Activated T-cell treated with anti-CD3 and anti-CD28 coated beads, Interleukin-2, amount 50 U/mL, for 24 hours (primary cell): ENCODE results near the gene WDFY4.

Experiments used
- DNase-seq: peaks from one replicate; pipeline ENCODE4 v3.0.0-alpha.2; 2020
- H3K27ac Mint-ChIP-seq: 2 replicates; pipeline ENCODE4 v1.8.0; 2020; ENCODE audit warnings: mild to moderate bottlenecking, mixed read lengths
- H3K27me3 Mint-ChIP-seq: 2 replicates; pipeline ENCODE4 v1.8.0; 2020; ENCODE audit warnings: mixed read lengths
- H3K36me3 Mint-ChIP-seq: 2 replicates; pipeline ENCODE4 v1.8.0; 2020; ENCODE audit warnings: low read depth, mixed read lengths
- H3K4me1 Mint-ChIP-seq: 2 replicates; pipeline ENCODE4 v1.8.0; 2020; ENCODE audit warnings: low read depth, mixed read lengths
- H3K4me3 Mint-ChIP-seq: 2 replicates; pipeline ENCODE4 v1.8.0; 2020; ENCODE audit warnings: mild to moderate bottlenecking, moderate library complexity, mixed read lengths
- H3K9me3 Mint-ChIP-seq: 2 replicates; pipeline ENCODE4 v1.8.0; 2020; ENCODE audit warnings: mixed read lengths

WDFY4 gene

GRCh38 chr10:48769706-48770435 lies 85.2 kb downstream of the WDFY4 start:
- Mint-ChIP-seq H3K4me3 (no peak overlapping the region), H3K27ac (no peak overlapping the region), H3K27me3 (no peaks in the 10 kb centered on the region), H3K9me3 (no peaks in the 10 kb centered on the region), H3K4me1 (no peaks in the 10 kb centered on the region), H3K36me3 (no peaks in the 10 kb centered on the region)
- no peak for DNase-seq

- Mint-ChIP-seq H3K4me1 (no peaks in the 10 kb centered on the region), H3K27ac (no peak overlapping the region), H3K36me3 (no peaks in the 10 kb centered on the region), H3K9me3 (no peaks in the 10 kb centered on the region), H3K27me3 (no peaks in the 10 kb centered on the region), H3K4me3 (no peak overlapping the region)
- DNase-seq, result no peak
Observed at GRCh38 chr10:48770561-48771089, 86.0 kb downstream of the WDFY4 start.

DNA sequence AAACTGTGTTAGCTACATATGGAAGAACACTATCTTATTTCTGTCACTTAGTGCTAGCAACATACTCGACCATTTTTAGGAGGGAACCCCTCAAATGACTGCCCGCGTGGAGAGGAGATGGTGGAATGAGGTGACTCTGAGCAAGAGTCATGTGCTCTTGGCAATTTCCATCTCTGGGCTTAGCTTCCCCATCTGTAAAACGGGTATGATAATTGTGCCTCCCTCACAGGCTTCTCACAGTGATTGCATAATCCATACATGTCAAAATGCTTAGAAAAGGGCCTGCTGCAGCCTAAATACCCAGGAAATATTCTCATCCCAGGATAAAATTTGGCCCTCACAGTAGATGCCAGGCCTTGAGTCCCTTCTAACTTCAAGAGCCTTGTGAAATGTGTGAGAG lies 86.6 kb downstream of the WDFY4 start:
- H3K36me3 Mint-ChIP-seq, result no peaks in the 10 kb centered on the region
- no peaks in the 10 kb centered on the region for H3K9me3 Mint-ChIP-seq
- H3K27ac Mint-ChIP-seq, result no peak overlapping the region
- no peaks in the 10 kb centered on the region for H3K27me3 Mint-ChIP-seq
- no peak overlapping the region for H3K4me3 Mint-ChIP-seq
- no peaks in the 10 kb centered on the region for H3K4me1 Mint-ChIP-seq
- DNase-seq, result no peak

GRCh38 chr10:48772059-48772458 lies 87.4 kb downstream of the WDFY4 start:
- H3K4me1 Mint-ChIP-seq, result no peaks in the 10 kb centered on the region
- H3K4me3 Mint-ChIP-seq, result no peak overlapping the region
- H3K9me3 Mint-ChIP-seq, result no peaks in the 10 kb centered on the region
- no peak overlapping the region for H3K27ac Mint-ChIP-seq
- no peaks in the 10 kb centered on the region for H3K27me3 Mint-ChIP-seq
- no peak for DNase-seq
- no peaks in the 10 kb centered on the region for H3K36me3 Mint-ChIP-seq

GRCh38 chr10:48773580-48773979 lies 88.9 kb downstream of the WDFY4 start:
- Mint-ChIP-seq H3K36me3 (no peaks in the 10 kb centered on the region), H3K27me3 (no peaks in the 10 kb centered on the region), H3K9me3 (no peaks in the 10 kb centered on the region), H3K4me1 (no peaks in the 10 kb centered on the region), H3K27ac (no peak overlapping the region), H3K4me3 (no peak overlapping the region)
- no peak for DNase-seq

DNA sequence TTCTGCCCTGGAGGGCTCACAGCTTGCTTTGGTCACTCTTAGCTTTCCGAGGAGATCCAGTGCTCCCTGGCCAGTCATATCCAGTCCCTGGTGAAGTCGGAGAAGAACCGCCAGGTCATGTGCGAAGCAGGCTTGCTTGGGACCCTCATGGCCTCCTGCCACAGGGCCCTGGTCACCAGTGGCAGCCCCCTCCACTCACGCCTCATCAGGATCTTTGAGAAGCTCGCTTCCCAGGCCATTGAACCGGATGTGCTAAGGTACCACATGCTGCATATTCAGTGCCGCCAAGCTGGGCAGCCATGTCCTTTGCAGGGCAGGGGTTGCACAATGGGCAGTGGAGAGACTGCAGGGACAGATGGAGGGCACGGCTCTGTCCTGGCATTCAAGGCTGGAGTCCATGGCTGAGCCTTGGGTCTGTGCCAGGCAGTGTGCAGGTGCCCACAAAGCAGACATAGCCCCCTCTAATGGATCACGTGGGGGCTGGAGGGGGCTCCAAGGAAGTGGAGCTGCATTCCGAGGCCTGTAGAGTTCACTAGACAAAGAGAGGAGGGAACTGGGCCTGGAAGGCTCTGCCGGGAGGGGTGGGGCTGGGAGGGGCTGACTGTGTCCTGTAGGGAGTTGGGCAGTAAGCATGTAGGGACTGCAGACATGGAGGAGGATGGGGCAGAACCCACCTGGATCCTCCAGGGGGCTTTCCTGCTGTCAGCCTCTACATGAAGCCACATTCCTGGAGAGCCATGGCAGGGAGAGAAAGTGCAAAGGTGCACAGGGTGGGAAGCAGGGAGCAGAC lies 89.9 kb downstream of the WDFY4 start:
- H3K36me3 Mint-ChIP-seq, result no peaks in the 10 kb centered on the region
- no peaks in the 10 kb centered on the region for H3K27me3 Mint-ChIP-seq
- no peak for DNase-seq
- no peaks in the 10 kb centered on the region for H3K9me3 Mint-ChIP-seq
- no peak overlapping the region for H3K4me3 Mint-ChIP-seq
- H3K27ac Mint-ChIP-seq, result no peak overlapping the region
- no peaks in the 10 kb centered on the region for H3K4me1 Mint-ChIP-seq

GRCh38 chr10:48775206-48775517 lies 90.5 kb downstream of the WDFY4 start:
- no peak overlapping the region for H3K27ac Mint-ChIP-seq
- H3K27me3 Mint-ChIP-seq, result no peaks in the 10 kb centered on the region
- H3K36me3 Mint-ChIP-seq, result no peaks in the 10 kb centered on the region
- no peak for DNase-seq
- no peaks in the 10 kb centered on the region for H3K4me1 Mint-ChIP-seq
- H3K4me3 Mint-ChIP-seq, result no peak overlapping the region
- H3K9me3 Mint-ChIP-seq, result no peaks in the 10 kb centered on the region

DNA sequence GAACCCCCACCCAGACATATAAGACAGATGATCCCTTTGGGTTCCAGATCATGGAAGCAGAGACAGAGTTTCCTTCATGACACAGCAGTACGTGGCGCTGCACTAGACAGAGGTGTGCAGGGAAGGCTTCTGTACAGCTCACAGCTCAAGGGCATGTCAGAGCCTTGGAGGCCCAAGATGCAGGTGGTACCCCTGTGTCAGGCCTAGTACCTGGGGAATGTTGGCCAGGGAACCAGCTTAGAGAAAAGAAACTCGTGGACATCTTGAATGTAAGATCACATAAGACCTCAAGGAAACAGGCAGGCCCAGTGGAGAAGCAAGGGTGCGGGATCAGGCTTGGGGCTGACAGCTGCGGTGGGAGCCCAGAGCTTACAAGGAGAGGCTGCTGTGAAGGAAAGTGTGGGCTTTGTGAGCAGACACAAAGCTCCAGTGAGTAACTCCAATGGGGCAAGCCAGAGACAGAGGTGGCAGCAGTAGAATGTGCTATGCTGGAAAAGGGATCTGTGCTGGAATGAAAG lies 91.4 kb downstream of the WDFY4 start:
- Mint-ChIP-seq H3K36me3 (no peaks in the 10 kb centered on the region), H3K9me3 (no peaks in the 10 kb centered on the region), H3K27me3 (no peaks in the 10 kb centered on the region), H3K27ac (no peak overlapping the region), H3K4me3 (no peak overlapping the region), H3K4me1 (no peaks in the 10 kb centered on the region)
- no peak for DNase-seq

DNA sequence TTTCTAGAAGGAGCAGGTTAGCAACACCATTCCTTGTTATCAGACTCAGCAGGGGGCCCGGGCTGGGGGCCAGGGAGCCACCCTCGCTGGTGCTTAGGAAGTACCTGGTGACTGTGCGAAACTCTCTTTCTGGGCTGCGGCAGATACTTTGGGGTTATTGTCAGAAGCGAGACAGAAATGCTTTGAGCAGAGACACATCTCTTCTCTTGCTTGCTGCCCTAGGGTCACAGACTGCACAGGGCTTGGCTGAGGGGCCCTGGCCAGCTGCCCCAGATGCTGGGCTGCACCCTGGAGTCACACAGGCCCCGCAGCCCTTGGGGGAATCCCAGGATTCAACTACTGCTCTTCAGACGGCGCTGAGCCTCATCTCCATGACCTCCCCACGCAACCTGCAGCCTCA lies 91.9 kb downstream of the WDFY4 start:
- Mint-ChIP-seq H3K27ac (no peak overlapping the region), H3K4me1 (no peaks in the 10 kb centered on the region), H3K36me3 (no peaks in the 10 kb centered on the region), H3K4me3 (no peak overlapping the region), H3K9me3 (no peaks in the 10 kb centered on the region), H3K27me3 (no peaks in the 10 kb centered on the region)
- DNase-seq, result no peak

DNA sequence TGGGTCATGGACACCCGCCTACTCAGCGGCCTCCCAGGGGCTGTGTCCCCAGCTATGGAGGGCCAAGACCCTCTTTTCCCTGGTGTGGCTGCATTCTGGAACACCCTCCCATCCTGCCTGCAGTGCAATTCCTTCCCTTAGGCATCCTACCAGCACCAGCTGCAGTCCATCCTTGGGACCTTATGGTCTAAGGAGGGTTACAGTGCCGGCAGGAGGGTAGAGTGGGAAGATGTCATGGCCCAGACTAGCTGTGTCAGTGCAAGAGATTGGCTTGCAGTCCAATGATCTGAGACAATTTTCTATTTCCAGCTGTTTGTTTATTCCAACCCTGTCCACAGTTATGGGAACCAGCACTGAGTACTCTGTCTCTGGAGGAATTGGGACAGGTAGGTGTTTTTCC lies 92.4 kb downstream of the WDFY4 start:
- Mint-ChIP-seq H3K9me3 (no peaks in the 10 kb centered on the region), H3K27me3 (no peaks in the 10 kb centered on the region), H3K27ac (no peak overlapping the region), H3K36me3 (no peaks in the 10 kb centered on the region), H3K4me3 (no peak overlapping the region), H3K4me1 (no peaks in the 10 kb centered on the region)
- DNase-seq, result no peak

DNA sequence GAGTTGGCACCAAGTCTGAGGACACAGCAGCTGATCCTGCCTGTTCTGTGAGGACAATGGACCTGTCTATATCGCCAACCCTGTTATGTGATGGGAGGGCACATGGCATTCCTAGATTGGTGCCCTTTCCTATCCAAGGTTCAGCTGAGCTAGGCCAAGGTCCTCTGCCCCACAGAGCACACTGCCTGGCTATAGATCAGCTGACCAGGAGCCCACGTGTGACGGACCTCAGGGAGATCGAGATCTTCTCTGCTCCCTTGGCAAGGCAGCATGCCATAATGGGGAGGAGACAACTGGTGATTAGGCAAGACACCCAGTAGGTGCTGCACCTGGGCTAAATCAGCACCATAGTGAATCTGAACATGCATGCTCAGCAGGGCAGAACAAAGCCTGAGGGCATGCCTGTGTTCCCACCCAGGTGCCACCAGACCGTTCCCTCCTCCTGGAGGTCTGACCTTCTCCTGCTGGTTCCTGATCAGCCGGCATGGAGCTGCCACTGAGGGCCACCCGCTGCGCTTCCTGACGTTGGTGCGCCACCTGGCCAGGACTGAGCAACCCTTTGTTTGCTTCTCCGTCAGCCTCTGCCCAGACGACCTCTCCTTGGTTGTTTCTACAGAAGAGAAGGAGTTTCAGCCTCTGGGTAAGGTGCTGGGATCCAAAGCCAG lies 93.7 kb downstream of the WDFY4 start:
- Mint-ChIP-seq H3K9me3 (no peaks in the 10 kb centered on the region), H3K27ac (no peak overlapping the region), H3K36me3 (no peaks in the 10 kb centered on the region), H3K27me3 (no peaks in the 10 kb centered on the region), H3K4me1 (no peaks in the 10 kb centered on the region), H3K4me3 (no peak overlapping the region)
- no peak for DNase-seq

DNA sequence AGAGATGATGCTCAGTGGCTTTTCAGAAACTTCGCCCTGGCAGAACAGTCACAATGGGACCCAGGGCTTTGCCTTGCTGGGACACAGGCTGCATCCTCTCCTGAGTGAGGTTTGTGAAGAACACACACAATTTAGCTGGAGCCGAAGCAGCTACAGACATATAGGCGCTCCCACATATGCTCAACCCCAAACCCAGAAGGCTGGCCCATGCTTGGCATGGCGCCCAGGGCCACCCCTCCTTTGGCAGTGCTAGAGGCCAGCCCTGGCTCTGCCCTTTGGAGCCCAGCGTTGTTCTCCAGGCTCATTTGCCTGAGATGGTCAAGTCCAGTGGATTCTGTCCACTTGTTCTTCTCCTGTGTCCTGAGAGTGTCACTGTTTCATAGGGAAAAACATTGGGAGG lies 94.4 kb downstream of the WDFY4 start:
- no peak overlapping the region for H3K27ac Mint-ChIP-seq
- H3K36me3 Mint-ChIP-seq, result no peaks in the 10 kb centered on the region

DNA sequence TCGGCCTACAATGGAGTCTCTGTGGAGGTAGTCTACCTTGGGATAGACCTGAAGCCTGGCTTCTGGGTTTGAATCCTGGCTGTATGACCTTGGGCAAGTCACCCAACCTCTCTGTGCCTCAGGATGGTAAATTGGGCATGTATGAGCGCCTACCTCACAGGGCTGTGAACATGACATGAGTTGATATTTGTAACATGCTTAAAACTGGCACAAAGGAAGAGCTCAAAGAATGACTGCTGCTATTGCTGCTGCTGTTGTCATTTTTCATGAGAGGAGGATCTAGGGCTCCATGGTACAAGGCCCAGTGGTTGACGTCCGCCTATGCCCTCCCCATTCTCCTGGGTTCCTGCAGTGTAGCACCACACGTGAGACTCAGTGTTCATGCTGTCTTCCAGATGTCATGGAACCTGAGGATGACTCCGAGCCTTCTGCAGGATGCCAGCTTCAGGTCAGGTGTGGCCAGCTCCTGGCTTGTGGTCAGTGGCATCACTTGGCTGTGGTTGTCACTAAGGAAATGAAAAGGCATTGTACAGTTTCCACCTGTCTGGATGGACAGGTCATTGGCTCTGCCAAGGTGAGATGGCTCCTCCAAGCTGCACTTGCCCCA lies 95.0 kb downstream of the WDFY4 start:
- no peaks in the 10 kb centered on the region for H3K27me3 Mint-ChIP-seq
- no peak for DNase-seq
- no peak overlapping the region for H3K4me3 Mint-ChIP-seq
- H3K27ac Mint-ChIP-seq, result no peak overlapping the region
- no peaks in the 10 kb centered on the region for H3K36me3 Mint-ChIP-seq
- H3K4me1 Mint-ChIP-seq, result no peaks in the 10 kb centered on the region
- no peaks in the 10 kb centered on the region for H3K9me3 Mint-ChIP-seq

More for the DNA sequence above, 94.4 kb downstream of the WDFY4 start:
- Mint-ChIP-seq H3K27me3 (no peaks in the 10 kb centered on the region), H3K4me1 (no peaks in the 10 kb centered on the region), H3K9me3 (no peaks in the 10 kb centered on the region), H3K4me3 (no peak overlapping the region)
- DNase-seq, result no peak

GRCh38 chr10:48780341-48780740 lies 95.7 kb downstream of the WDFY4 start:
- H3K4me1 Mint-ChIP-seq, result no peaks in the 10 kb centered on the region
- DNase-seq, result no peak
- H3K27me3 Mint-ChIP-seq, result no peaks in the 10 kb centered on the region
- H3K27ac Mint-ChIP-seq, result no peak overlapping the region
- H3K4me3 Mint-ChIP-seq, result no peak overlapping the region
- no peaks in the 10 kb centered on the region for H3K36me3 Mint-ChIP-seq
- no peaks in the 10 kb centered on the region for H3K9me3 Mint-ChIP-seq
